GF-D8 (cell line): ENCODE measurements around the gene SIM2.

Source experiments
- DNase-seq: peaks from one replicate; lab custom pipeline; 2025; lab: John Stamatoyannopoulos, UW

Gene SIM2

DNA sequence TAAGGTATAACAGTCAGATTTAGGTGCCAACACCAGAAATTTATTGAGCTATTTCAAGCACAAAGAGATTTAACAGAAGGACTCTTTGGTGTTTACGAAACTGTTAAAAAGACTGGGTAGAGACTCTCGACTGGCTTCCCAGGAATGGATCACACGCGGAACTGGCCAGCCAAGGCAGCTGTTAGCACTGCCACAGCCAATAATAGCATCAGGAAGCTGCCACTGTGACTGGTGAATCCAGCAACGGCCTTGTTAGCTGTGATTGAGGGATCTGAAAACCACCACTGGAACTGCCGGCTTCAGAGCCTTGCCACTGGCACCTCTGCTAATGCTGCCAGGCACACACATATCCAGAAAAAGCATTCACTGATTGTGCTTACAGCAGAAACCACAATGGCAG lies 10.6 kb upstream of the SIM2 start:
- no peak for DNase-seq

DNA sequence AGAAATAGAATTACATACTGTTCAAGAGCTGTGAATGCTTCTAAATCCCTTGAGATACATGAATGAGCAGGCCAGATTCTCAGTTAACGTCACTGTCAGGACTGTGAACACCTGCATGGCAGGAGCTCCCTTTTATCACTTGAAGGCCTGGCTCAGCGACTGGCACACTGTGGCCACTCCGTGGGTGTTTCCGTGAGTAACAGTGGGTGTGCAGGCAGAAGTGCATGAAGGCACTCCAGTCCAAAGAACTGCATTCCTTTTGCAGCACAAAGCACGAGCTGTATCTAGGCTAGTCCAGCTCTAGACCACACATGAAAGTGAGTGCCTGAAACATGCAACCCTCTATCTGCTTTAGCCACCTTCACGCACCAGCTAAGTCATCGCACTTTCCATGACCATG lies 9.6 kb upstream of the SIM2 start:
- no peak for DNase-seq

DNA sequence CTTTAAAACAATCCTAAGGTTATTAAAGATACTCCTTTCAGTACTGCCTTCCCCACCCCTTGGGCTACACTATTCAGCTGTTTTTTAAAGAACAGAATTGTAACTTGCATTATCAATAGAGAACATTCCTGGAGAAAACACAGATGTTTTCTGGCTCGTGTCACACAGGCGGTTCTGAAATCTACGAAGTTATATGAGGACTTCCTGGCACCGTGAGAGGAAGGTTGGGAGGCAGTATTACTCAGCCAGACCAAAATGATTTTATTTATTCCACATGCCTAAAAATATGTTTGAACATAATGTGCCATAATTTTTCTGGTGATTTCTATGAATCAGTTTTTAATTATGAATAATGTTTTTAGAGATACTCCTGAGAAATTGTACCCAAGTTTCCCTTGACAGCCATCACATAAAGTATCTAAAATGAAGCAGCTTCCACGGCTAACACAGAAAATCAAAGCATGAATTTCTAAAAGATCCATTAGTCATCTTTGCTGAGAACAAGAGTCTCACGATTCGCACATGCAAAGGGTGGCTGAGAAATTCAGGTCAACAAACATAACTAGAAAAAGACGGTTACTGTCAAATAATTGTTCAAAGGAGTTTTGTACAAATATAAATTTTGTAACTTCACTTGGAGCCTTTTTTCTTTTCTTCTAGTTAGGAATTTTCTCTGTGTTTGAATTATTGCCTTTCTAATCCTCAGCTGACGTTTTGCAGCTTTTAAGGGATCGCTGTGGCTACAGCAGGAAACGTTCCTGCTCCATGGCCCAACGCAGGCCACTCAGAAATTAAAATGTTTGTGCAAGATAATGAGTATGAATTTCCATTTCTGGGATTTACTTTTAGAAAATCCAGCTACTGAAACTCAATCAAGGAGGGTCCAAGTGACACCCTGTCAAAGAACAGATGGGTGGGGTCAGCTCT lies 8.0 kb upstream of the SIM2 start:
- DNase-seq = no peak

DNA sequence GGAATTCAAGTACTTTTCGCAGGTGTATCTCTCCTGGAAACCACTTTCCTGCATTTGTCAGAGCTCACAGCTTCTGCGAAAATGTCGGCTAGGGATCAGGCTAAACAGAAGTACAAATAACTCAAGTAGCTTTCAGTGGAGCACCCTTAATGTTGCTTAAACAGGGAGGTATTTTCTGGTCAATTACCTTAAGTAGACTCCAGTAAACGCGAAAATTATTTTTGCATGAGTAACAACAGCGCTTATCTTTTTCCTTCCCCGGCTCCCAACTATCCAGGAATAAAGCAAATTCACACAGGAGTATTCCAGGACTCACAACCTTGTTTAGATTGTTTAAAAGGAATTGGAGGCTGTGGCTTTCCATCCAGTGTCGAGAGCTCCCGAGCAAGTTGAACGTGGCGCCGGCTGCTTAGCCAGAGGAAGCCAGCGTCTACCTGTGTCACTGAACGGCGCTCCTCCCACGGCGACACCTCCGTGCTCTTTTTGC lies 7.3 kb upstream of the SIM2 start:
- no peak for DNase-seq

DNA sequence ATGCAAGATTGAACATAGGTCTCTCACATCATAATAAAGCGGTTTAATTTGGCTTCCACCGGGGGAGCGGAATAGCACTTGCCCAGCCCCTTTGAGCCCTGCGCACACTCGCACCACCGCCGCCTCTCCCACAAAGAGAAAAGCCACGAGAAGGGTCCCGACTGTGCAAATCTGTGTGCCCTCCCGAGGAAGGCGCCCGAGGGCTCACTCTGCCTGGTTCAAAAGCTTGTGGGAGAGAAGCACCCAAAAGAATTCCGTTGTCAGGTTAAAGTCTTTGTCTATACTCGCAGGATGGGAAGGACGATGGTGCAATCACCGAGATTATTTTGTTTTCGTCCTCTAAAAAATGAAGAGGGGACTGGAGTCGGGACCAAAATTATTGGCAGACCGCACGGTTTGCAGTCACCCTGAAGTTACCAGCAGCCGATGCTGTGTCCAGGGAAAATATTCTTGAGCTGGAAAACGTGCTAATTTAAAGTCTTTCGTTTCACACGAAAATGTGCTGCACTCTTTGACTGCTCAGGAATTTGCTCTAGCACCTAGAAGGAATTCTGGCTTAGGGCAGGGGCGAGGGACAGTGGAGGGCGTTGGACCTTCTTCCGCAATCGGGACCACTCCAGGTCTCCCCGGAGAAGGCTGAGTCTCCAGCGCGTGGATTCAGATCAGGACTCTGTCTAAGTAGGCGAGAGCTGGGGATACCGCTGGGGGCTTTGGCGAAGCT lies 6.6 kb upstream of the SIM2 start:
- DNase-seq = no peak

DNA sequence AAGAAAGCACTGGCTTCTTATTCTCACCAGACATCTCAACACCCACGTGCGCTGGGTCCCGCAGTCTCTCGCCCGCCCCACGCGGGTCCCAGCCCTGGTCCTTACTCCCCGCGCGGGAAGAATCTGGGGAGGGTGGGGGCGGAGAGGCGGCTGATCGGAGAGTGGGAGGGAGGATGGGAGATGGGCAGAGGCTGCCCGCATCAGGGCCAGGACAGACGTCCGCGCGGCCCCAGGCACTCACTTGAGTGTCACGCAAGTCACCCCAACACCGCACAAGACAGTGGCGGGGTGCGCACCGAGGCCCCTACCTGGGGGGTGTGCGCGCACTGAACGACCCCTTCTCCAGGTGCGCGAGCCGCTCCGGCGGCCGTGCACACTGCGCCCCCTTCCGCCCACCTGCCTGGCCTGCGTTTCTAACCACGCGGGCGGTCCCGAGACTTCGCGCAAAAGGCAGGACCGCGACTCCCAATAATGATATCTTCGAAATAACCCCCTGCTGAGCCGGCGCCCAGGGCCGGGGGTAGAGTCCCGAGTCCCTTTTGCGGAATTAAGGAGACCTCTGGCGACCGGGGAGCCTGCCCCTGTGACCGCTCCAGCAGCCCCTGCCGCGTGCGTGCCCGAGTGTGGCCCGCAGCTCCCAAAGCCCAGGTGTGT lies 6.0 kb upstream of the SIM2 start:
- no peak for DNase-seq

DNA sequence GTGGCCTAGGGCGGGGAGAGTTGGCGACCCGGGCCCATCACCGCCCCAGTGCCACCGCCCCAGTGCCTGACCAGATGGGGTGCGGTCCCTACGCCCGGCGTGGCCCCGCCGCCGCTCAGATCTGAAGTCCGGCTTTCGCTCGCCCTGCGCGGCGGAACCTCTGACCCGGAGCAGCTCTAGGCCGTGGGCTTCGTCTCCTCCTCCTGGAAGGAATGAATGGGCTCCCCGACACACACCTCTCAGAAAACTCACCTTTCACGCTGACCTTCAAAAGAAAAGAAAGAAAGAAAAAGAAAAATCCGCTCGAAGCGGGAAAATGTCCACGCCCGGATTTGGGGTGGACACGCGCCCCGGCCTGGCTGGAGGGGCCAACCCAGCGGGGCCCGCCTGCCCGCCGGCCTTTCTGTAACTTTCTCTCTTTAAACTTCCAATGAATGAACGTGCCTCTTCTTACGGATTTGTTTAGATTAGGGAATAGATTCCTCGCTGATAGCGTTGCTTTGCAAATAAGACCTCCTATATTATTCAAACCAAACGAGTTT lies 5.4 kb upstream of the SIM2 start:
- DNase-seq = no peak

DNA sequence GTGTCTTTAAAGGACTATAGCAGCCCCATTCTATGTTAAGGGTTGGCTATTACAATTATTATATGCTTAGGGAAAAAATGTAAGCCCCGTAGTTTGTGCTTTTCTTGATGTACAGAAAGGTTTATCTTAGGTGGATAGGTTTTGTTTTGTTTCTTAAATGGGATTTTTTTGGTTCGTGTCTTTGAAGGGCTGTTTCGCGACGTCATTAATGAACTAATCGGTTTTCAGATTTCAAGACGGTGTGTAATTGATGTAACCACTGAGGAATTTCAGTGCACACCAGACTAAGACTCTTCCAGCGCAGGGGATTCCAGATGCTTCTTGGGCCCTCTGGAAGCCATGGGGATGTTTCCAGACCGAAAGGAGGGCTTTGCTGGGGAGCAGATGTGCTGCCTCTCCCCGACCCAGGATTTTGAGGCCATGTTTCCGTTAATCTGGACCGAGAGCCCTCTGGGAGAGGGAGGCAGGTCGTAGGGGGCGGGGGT lies 4.8 kb upstream of the SIM2 start:
- DNase-seq = no peak

DNA sequence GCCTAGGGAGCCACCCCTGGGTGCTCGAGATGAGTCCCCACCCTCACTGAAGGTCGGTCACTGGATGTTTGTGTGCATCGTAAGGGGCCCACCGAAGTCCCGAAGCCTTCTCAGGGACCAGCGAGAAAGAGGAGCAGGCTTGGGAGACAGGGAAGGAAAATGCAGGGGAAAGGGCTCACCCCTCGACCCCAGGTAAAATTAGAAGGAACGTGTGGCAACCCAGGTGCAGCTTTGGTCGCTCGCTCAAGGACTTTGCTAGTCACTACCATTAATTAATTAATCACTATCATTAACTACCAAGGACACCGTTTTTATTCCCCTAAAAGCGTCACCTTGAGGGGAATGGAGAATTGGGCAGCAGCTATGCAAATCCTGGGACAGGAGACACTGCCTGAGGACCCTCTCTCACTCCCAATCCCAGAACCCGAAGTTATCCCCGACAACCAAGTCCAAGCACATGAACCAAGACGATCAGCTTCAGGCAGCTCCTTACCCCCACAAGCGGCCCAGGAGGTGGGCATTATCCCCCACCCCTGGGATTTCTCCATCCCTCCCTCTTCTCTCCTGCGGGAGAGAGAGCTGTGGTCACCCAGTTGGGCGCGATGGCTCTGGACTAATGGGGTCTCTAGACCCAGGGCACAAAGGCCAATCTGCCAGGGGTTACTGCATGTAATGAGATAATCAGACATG lies 4.2 kb upstream of the SIM2 start:
- no peak for DNase-seq

DNA sequence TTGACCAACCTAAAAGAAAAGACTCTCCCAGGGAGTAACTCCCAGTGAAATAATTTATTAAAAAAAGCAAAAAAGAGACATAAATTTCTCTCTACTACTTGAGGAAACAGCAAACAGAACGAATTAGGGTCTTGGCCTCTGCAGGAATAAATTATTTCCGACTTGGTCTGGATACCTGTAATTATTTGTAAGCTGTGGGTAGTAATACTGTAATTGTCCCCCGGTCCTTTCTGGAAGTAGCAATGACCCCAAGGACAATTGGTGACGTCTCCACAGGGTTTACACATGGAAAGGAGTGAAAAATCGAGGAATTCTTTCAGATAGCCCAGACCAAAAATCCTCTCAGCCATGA lies 3.7 kb upstream of the SIM2 start:
- no peak for DNase-seq

DNA sequence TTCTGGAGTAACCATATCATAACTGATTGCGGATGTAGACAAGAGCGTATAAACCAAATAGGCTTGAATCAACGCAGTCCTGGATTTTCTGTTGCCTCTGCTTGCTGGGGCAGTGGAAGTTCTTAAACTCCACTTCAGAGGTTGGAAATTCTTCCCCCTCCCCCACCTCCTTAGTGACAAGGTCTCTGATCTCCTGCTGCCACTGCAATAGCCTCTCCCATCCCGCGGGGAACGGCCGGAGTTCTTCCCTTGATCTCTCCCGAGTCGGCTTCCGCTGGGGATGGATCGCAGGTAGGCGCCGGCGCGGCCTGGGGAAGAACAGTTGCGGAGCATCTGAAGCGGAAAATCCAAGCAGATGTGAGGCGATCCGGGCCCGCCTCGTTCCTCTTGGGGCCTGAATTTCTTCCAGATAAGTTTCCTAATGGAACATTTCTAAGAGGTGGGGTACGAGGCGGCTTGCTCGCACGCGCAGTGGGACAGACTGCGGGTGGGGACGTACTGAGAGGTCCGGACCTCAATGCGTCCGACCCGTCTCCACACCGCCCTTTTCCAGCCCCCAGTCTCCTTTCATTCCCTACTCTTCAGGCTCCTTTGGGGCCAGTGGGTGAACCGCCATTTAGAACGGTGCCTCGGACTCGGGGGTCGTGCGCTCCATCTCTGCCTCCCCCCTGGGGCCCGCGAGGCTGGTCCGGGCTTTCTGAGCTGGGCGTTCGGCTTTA lies 3.1 kb upstream of the SIM2 start:
- DNase-seq = no peak

DNA sequence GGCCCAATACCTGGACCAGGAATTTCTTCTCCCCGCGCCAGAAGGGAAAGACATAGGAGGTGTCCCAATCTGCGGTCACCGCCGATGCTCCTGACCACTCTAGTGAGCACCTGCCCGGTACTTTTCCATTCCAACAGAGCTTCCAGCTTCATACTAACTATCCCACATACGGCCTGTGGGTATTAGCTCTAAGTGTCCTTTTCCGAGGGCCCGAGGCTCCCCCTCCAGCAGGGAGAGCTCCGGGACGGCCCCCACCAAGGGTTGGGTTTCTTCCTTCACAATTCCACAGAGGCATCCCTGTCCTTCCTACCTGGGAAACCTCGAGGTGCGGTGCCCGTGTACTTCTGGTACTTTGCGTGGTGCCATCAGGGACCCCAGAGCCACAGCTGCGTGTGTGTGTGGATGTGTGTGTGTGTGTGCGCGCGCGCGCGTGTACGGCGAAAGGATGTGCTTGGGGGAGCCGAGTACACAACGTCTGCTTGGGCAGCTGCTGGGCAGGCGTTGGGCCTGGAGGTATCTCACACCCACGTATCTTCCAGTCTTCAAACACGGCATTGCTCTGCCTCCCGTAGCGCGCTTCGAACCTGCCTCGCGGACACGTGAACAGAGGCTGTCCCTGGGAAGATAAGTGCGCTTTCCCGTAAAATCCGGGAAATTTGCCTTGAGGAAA lies 2.4 kb upstream of the SIM2 start:
- DNase-seq = no peak

DNA sequence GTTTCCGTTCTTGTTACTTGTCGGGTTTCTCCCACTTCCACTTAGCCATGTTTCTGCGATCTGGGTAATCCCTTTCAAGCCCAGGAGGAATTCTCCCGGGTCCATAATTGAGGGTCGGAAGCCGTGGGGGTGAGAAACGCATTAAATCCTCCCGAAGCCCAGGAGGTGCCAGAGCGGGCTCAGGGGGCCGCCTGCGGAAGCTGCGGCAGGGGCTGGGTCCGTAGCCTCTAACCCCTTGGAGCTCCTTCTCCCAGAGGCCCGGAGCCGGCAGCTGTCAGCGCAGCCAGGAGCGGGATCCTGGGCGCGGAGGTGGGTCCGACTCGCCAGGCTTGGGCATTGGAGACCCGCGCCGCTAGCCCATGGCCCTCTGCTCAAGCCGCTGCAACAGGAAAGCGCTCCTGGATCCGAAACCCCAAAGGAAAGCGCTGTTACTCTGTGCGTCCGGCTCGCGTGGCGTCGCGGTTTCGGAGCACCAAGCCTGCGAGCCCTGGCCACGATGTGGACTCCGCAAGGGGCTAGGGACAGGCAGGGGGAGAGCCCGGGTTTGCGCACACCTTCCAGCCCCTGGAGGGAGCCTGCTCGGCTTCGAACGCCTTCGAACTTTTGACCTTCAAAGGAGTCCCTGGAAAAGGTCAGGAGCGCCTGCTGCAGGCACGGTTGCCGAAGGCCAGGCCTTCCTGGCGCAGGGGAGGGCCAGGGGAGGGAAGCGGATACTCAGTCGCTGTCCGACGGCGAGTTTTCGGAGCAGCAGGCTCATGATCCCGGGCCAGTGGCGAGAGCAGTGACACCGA lies 1.7 kb upstream of the SIM2 start:
- no peak for DNase-seq

DNA sequence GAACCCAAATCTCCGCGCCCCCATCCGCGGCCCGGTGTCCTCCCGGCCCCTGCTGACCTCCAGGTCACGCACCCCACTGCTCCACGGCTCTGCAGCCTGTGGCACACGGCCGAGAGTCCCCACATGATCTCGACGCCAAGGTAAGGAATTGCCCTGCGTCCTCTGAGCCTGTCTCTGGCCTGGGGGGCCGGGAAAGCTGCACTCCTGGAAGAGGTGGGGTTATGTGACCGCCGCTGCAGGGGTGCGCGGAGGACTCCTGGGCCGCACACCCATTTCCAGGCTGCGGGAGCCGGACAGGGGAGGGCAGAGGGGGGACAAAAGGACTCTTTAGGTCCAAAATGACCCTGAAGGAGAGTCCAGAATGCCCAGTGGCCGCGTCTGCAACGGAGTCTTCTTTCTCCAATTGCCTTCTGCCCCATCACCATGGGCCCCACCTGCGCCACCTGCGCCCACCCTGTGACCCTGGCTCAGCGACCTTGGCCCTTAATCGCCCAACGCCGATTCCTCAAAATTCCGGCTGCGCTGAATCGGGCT lies 997 bp upstream of the SIM2 start:
- no peak for DNase-seq

DNA sequence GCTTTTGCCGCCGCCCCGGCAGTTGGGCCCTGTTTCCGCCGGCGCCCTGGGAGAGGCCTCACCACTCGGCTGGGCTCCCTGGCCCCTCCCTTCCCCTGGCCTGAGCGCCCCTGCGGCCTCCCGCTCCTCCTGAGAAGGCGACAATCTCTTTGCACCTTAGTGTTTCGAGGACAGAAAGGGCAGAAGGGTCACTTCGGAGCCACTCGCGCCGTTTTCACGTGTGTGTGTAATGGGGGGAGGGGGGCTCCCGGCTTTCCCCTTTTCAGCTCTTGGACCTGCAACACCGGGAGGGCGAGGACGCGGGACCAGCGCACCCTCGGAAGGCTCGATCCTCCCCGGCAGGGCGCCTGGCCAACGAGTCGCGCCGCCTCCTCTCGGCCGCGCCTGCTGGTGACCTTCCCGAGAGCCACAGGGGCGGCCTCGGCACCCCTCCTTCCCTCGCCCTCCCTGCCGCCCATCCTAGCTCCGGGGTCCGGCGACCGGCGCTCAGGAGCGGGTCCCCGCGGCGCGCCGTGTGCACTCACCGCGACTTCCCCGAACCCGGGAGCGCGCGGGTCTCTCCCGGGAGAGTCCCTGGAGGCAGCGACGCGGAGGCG lies 432 bp upstream of the SIM2 start:
- DNase-seq = no peak

DNA sequence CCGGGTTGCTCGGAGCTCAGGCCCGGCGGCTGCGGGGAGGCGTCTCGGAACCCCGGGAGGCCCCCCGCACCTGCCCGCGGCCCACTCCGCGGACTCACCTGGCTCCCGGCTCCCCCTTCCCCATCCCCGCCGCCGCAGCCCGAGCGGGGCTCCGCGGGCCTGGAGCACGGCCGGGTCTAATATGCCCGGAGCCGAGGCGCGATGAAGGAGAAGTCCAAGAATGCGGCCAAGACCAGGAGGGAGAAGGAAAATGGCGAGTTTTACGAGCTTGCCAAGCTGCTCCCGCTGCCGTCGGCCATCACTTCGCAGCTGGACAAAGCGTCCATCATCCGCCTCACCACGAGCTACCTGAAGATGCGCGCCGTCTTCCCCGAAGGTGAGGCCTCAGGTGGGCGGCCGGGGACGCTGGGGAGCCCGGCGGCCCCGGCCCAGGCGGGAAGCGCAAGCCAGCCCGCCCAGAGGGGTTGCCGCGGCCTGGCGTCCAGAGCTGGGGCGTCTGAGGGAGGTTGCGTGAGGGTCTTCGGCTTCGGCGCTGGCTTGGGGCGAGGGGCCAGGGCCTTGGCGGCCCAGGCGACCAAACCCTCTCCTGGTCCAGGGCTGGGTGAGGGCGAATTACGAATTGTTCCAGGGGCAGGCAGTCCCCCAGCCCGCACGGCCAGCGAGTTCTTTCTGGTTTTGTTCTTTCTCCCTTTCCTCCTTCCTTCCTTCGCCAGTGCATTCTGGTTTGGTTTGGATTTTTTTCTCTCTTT lies 805 bp downstream of the SIM2 start:
- DNase-seq = no peak

DNA sequence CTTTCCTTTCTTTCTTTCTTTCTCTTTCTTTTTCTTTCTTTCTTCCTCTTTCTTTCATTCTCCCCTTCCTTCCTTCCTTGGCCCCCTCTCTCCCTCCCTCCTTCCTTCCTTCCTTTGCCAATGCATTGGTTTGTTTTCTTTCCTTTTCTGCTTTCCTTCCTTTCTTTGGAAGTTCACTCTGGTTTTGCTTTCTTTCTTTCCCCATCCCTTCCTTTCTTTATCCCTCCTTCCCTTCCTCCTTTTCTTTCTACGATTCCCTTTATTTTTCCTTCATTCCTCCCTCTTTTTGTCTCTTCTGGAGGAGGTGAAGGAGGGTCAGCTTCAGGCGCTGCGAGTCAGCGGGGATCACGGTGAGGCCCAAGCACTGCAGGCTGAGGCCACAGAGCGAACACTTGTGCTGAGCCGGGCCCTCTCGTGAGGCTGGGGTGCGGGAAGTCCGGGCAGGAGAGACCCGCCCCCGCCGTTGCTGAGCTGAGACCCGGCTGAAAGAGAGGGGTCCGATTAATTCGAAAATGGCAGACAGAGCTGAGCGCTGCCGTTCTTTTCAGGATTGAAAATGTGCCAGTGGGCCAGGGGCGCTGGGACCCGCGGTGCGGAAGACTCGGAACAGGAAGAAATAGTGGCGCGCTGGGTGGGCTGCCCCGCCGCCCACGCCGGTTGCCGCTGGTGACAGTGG lies 1.5 kb downstream of the SIM2 start:
- no peak for DNase-seq
